Measurements from ENCODE around the gene PRR12. TPM values are rescaled to one million over a fixed set of nuclear protein-coding genes. Genes with fewer than 3 reads are reported as not detected.

PRR12 gene
- total and polyA plus RNA-seq, 2 donors (not counting 3 experiments of a cell fraction or from before 2014, with no cell fraction given) = 1.9 to 37.0 TPM

- dilution Hi-C loops (cut with MboI; ENCODE audit: extremely low pct_ligation_motif_present, low sequenced_read_pairs) = no loop called here
- ChIA-PET CTCF (interaction anchor here (1.8 kb wide), 1 partner anchor 22 kb away, joined by 5 read pairs; the partner anchor contains the start of gene PRMT1), POLR2A (interaction anchor here (1.0 kb wide), 1 partner anchor 13 kb away, joined by 4 read pairs; the partner anchor contains the start of gene SCAF1)
- intact Hi-C loops (cut with micrococcal nuclease) = no loop called here
- no TSS peak for BruUV-seq (replicated peaks)
- H3K9me3 ChIP-seq (replicated peaks; ENCODE audit: control insufficient read depth, insufficient read depth, low read length) = no peaks in the 10 kb centered on the region
- no peak overlapping the region for H3K4me2 ChIP-seq (ENCODE audit: insufficient read depth, low read length)
- H3K27me3 ChIP-seq (ENCODE audit: control insufficient read depth in 2 of 2, insufficient read depth in 2 of 2, low read length in 2 of 2) = no peaks in the 10 kb centered on the region
- no peaks in the 10 kb centered on the region for H3K9me1 ChIP-seq (replicated peaks; ENCODE audit: control insufficient read depth, extremely low read depth, insufficient read depth, low read length)
- H3K79me2 ChIP-seq (ENCODE audit: control insufficient read depth, insufficient read depth, low read length) = no peaks in the 10 kb centered on the region
- TF ChIP-seq FOS (IDR thresholded peaks at IDR 0.05; ENCODE audit: borderline replicate concordance, insufficient read depth, low read length) (no peak), POLR2AphosphoS5 (IDR thresholded peaks at IDR 0.05; ENCODE audit: insufficient read depth, low read depth, low read length) (no peak), EZH2 (IDR thresholded peaks at IDR 0.05; ENCODE audit: borderline replicate concordance, low read depth, low read length, severe bottlenecking) (no peak), MYC (IDR thresholded peaks at IDR 0.05; ENCODE audit: low read depth, low read length) (no peak), POLR2A (IDR thresholded peaks at IDR 0.05; ENCODE audit: low read depth, low read length) (no peak), GATA2 (IDR thresholded peaks at IDR 0.05; ENCODE audit: insufficient read depth, insufficient read length, low read depth, low read length) (no peak), JUN (IDR thresholded peaks at IDR 0.05; ENCODE audit: borderline replicate concordance, insufficient read depth, insufficient read length, low read depth) (no peak)
- TF ChIP-seq, protein P1, sequence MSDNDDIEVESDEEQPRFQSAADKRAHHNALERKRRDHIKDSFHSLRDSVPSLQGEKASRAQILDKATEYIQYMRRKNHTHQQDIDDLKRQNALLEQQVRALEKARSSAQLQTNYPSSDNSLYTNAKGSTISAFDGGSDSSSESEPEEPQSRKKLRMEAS (IDR thresholded peaks at IDR 0.05; ENCODE audit: insufficient read depth, insufficient read length) = no peak
- TF ChIP-seq, protein P2, sequence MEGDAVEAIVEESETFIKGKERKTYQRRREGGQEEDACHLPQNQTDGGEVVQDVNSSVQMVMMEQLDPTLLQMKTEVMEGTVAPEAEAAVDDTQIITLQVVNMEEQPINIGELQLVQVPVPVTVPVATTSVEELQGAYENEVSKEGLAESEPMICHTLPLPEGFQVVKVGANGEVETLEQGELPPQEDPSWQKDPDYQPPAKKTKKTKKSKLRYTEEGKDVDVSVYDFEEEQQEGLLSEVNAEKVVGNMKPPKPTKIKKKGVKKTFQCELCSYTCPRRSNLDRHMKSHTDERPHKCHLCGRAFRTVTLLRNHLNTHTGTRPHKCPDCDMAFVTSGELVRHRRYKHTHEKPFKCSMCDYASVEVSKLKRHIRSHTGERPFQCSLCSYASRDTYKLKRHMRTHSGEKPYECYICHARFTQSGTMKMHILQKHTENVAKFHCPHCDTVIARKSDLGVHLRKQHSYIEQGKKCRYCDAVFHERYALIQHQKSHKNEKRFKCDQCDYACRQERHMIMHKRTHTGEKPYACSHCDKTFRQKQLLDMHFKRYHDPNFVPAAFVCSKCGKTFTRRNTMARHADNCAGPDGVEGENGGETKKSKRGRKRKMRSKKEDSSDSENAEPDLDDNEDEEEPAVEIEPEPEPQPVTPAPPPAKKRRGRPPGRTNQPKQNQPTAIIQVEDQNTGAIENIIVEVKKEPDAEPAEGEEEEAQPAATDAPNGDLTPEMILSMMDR (IDR thresholded peaks at IDR 0.05; ENCODE audit: extremely low read depth in 1 of 2, insufficient read depth in 1 of 2, low read depth in 1 of 2, low read length in 2 of 2) = no peak
- H3K36me3 ChIP-seq (ENCODE audit: control insufficient read depth in 2 of 2, extremely low read depth in 1 of 2, insufficient read depth in 2 of 2, low read length in 2 of 2) = peaks cover 22 to 65% of the 10 kb centered on the region in 2 experiments
- H3K27ac ChIP-seq (ENCODE audit: insufficient read depth, low read depth, low read length) = no peak overlapping the region
- no peaks in the 10 kb centered on the region for H4K20me1 ChIP-seq (replicated peaks; ENCODE audit: control insufficient read depth, extremely low read depth, insufficient read depth, low read length)
- DNase-seq (ENCODE audit: low read depth, low spot score) = no peak
- H3K4me1 ChIP-seq (ENCODE audit: control insufficient read depth, extremely low read depth, insufficient read depth, low read length) = no peaks in the 10 kb centered on the region
- FAIRE-seq = no peak
- no peak overlapping the region for H3K9ac ChIP-seq (replicated peaks; ENCODE audit: extremely low read depth, insufficient read depth, low read length)
- H2AFZ ChIP-seq (ENCODE audit: low read depth, low read length) = no peak overlapping the region
- H3K4me3 ChIP-seq (replicated peaks in 1 of 3; ENCODE audit: insufficient read depth in 1 of 3, low read depth in 1 of 3, low read length in 3 of 3) = no peak overlapping the region
Observed at GRCh38 chr19:49654581-49654980, 63.6 kb downstream of the PRR12 start.
